Progenitor cell of endocrine pancreas (in vitro differentiated cells): ENCODE results near the gene SLC25A39. TPM values are rescaled to one million over a fixed set of nuclear protein-coding genes. Genes with fewer than 3 reads are reported as not detected.
A peak's percentile ranks its signal among the peaks of the same experiment; 100 is the strongest.
"Not testable (repeated sequence)": the region's sequence is repeated elsewhere in the genome, so short reads cannot be mapped to it uniquely, and the experiment has no call there.

ENCODE experiments used
- DNase-seq: peaks from one replicate; pipeline ENCODE4 v3.0.0; 2021; ENCODE audit warnings: low spot score; ENCODE audit not compliant: unreplicated experiment
- H3K27ac Mint-ChIP-seq: 2 replicates; pipeline ENCODE4 v1.8.0; 2021; ENCODE audit warnings: mild to moderate bottlenecking, moderate library complexity, mixed read lengths
- H3K27me3 Mint-ChIP-seq: 2 replicates; pipeline ENCODE4 v1.8.0; 2021; ENCODE audit warnings: mixed read lengths
- H3K36me3 Mint-ChIP-seq: 2 replicates; pipeline ENCODE4 v1.8.0; 2022; ENCODE audit warnings: mixed read lengths; ENCODE audit not compliant: insufficient read depth
- H3K4me1 Mint-ChIP-seq: 2 replicates; pipeline ENCODE4 v1.8.0; 2021; ENCODE audit warnings: low read depth, mixed read lengths
- H3K4me3 Mint-ChIP-seq: 2 replicates; pipeline ENCODE4 v1.8.0; 2021; ENCODE audit warnings: low read depth, mild to moderate bottlenecking, moderate library complexity, mixed read lengths
- H3K9me3 Mint-ChIP-seq: 2 replicates; pipeline ENCODE4 v1.8.0; 2021; ENCODE audit warnings: low read depth, mixed read lengths
- CTCF ChIP-seq: fragments of 200-600 bp; sonication (generic); IDR thresholded peaks from one replicate; pipeline ENCODE4 v1.5.0; 2021; ENCODE audit warnings: antibody characterized with exemption, mild to moderate bottlenecking; ENCODE audit not compliant: unreplicated experiment
- long read RNA-seq: library from polyadenylated mRNA; unstranded; transcript quantifications from one replicate; pipeline ENCODE4 v2.0.0, GENCODE V29; 2020
- total RNA-seq: library from RNA; stranded (reverse); gene quantifications from 2 replicates; pipeline ENCODE4 v1.2.1, GENCODE V29; 2021

Gene SLC25A39
- total RNA-seq: 129 and 139 TPM in 2 replicates
- long read RNA-seq, transcript SLC25A39-201 (12 exons, 1,607 nt): major isoform, 148 of 215 reads
- long read RNA-seq, transcript SLC25A39-202 (12 exons, 1,565 nt): minor isoform, 35 of 215 reads
- long read RNA-seq, partial matches to known transcripts: 1 of 215 reads
- long read RNA-seq, other reads (novel, unspliced or antisense): 27 of 215 reads

GRCh38 chr17:44324571-44325275, at the start of gene SLC25A39:
Gene SLC25A39 (minus strand): TSS chr17:44324823. CDS start chr17:44323562, 1,261 bp downstream.
- peaks cover 5% of the 10 kb centered on the region for H3K4me1 Mint-ChIP-seq
- no peaks in the 10 kb centered on the region for H3K36me3 Mint-ChIP-seq
- peak within 1 kb of the TSS; percentile 67 for H3K27ac Mint-ChIP-seq
- peaks cover 11% of the 10 kb centered on the region for H3K27me3 Mint-ChIP-seq
- TF ChIP-seq CTCF: no peak
- H3K4me3 Mint-ChIP-seq: peak within 1 kb of the TSS; percentile 80
- H3K9me3 Mint-ChIP-seq: no peaks in the 10 kb centered on the region
- DNase-seq: peak; percentile 94

- Mint-ChIP-seq H3K27ac (no peak overlapping the region), H3K36me3 (no peaks in the 10 kb centered on the region), H3K4me1 (peaks cover 2% of the 10 kb centered on the region), H3K27me3 (peaks cover 12% of the 10 kb centered on the region), H3K4me3 (no peak overlapping the region), H3K9me3 (peaks cover 3% of the 10 kb centered on the region)
- DNase-seq: no peak
- no peak for TF ChIP-seq CTCF
Measured at GRCh38 chr17:44372036-44372435, 47.4 kb upstream of the SLC25A39 start.

GRCh38 chr17:44369414-44370023, 44.9 kb upstream of the SLC25A39 start:
- H3K4me1 Mint-ChIP-seq, H3K9me3 Mint-ChIP-seq, H3K4me3 Mint-ChIP-seq, H3K36me3 Mint-ChIP-seq, DNase-seq: not testable (repeated sequence)
- Mint-ChIP-seq H3K27me3 (peaks cover 29% of the 10 kb centered on the region), H3K27ac (peak overlapping the region; percentile 27)

- not testable (repeated sequence) for DNase-seq, H3K36me3 Mint-ChIP-seq, H3K4me3 Mint-ChIP-seq, H3K4me1 Mint-ChIP-seq, H3K9me3 Mint-ChIP-seq, H3K27ac Mint-ChIP-seq
- peaks cover 29% of the 10 kb centered on the region for H3K27me3 Mint-ChIP-seq
Measured at GRCh38 chr17:44368391-44369243, 44.0 kb upstream of the SLC25A39 start.

- Mint-ChIP-seq H3K36me3 (no peaks in the 10 kb centered on the region), H3K27me3 (peaks cover 29% of the 10 kb centered on the region), H3K4me1 (no peaks in the 10 kb centered on the region), H3K27ac (no peak overlapping the region), H3K9me3 (peaks cover 3% of the 10 kb centered on the region), H3K4me3 (no peak overlapping the region)
- DNase-seq: no peak
- no peak for TF ChIP-seq CTCF
Measured at GRCh38 chr17:44367231-44367979, 42.8 kb upstream of the SLC25A39 start.

- not testable (repeated sequence) for DNase-seq, H3K36me3 Mint-ChIP-seq, H3K9me3 Mint-ChIP-seq, H3K27ac Mint-ChIP-seq
- Mint-ChIP-seq H3K4me3 (peak overlapping the region; percentile 77), H3K4me1 (peaks cover 15% of the 10 kb centered on the region), H3K27me3 (peaks cover 29% of the 10 kb centered on the region)
Measured at GRCh38 chr17:44365051-44365450, 40.4 kb upstream of the SLC25A39 start.
